Mesenchymal stem cell (in vitro differentiated cells and primary cell): ENCODE measurements around the gene BBS10.

Experiments used
- DNase-seq: peaks from one replicate; pipeline ENCODE4 v3.0.0-alpha.2; 2013
- H2AFZ ChIP-seq: one replicate; pipeline ENCODE4 v1.6.1; 2013; ENCODE audit warnings: low read depth, mild to moderate bottlenecking, control low read depth, inconsistent platforms, low read length, moderate library complexity
- H2AK5ac ChIP-seq: 2 replicates; pipeline ENCODE4 v1.6.1; 2013; ENCODE audit warnings: low read length, moderate library complexity, mild to moderate bottlenecking, inconsistent platforms; ENCODE audit not compliant: severe bottlenecking
- H2BK120ac ChIP-seq: one replicate; pipeline ENCODE4 v1.6.1; 2013; ENCODE audit warnings: low read depth, mild to moderate bottlenecking, inconsistent platforms, low read length, moderate library complexity
- H2BK12ac ChIP-seq, 2 experiments: one replicate each; pipeline ENCODE4 v1.6.1; 2013; ENCODE audit warnings: inconsistent platforms in 2 of 2, low read length in 2 of 2, mild to moderate bottlenecking in 2 of 2, moderate library complexity in 2 of 2, control low read depth in 1 of 2
- H2BK15ac ChIP-seq: one replicate; pipeline ENCODE4 v1.6.1; 2013; ENCODE audit warnings: mild to moderate bottlenecking, low read depth, inconsistent platforms; ENCODE audit not compliant: poor library complexity, severe bottlenecking
- H2BK5ac ChIP-seq: 2 replicates; pipeline ENCODE4 v1.6.1; 2013; ENCODE audit warnings: low read depth, mild to moderate bottlenecking, low read length, control low read depth, inconsistent platforms; ENCODE audit not compliant: poor library complexity, severe bottlenecking
- H3K14ac ChIP-seq, 2 experiments: one replicate each; pipeline ENCODE4 v1.6.1; 2013; ENCODE audit warnings: inconsistent platforms in 2 of 2, low read length in 2 of 2, control low read depth in 1 of 2, mild to moderate bottlenecking in 1 of 2, moderate library complexity in 1 of 2
- H3K18ac ChIP-seq, 2 experiments: one replicate each; pipeline ENCODE4 v1.6.1; 2013; ENCODE audit warnings: inconsistent platforms in 2 of 2, low read length in 2 of 2, control low read depth in 1 of 2, low read depth in 1 of 2, mild to moderate bottlenecking in 1 of 2
- H3K23ac ChIP-seq, 2 experiments: one replicate each; pipeline ENCODE4 v1.6.1; 2013; ENCODE audit warnings: inconsistent platforms in 2 of 2, low read length in 2 of 2, mild to moderate bottlenecking in 2 of 2, moderate library complexity in 2 of 2, control low read depth in 1 of 2
- H3K27ac ChIP-seq: 2 replicates; pipeline ENCODE4 v1.5.1; 2013; ENCODE audit warnings: mild to moderate bottlenecking, moderate library complexity, low read length, control low read depth, inconsistent platforms; ENCODE audit not compliant: poor library complexity, severe bottlenecking
- H3K27me3 ChIP-seq, 2 experiments: 2 replicates each; pipeline versions ENCODE4 v1.6.1 to v1.7.0; 2013; ENCODE audit warnings: low read length in 2 of 2, mild to moderate bottlenecking in 2 of 2, moderate library complexity in 2 of 2, control low read depth in 1 of 2, inconsistent platforms in 1 of 2; ENCODE audit not compliant: control insufficient read depth in 1 of 2, insufficient read depth in 1 of 2
- H3K36me3 ChIP-seq, 2 experiments: 2 replicates each; pipeline versions ENCODE4 v1.6.1 to v1.7.0; 2013; ENCODE audit warnings: low read length in 2 of 2, control low read depth in 1 of 2, inconsistent platforms in 1 of 2, low read depth in 1 of 2, mild to moderate bottlenecking in 1 of 2; ENCODE audit not compliant: insufficient read depth in 2 of 2, control insufficient read depth in 1 of 2
- H3K4ac ChIP-seq, 2 experiments: one replicate each; pipeline ENCODE4 v1.6.1; 2013; ENCODE audit warnings: inconsistent platforms in 2 of 2, low read length in 2 of 2, mild to moderate bottlenecking in 2 of 2, moderate library complexity in 2 of 2, control low read depth in 1 of 2, low read depth in 1 of 2
- H3K4me1 ChIP-seq: 2 replicates; pipeline ENCODE4 v1.6.1; 2013; ENCODE audit warnings: low read depth, low read length, control low read depth; ENCODE audit not compliant: control insufficient read depth, insufficient read depth
- H3K4me2 ChIP-seq: 2 replicates; pipeline ENCODE4 v1.6.1; 2013; ENCODE audit warnings: low read length, mild to moderate bottlenecking, inconsistent platforms; ENCODE audit not compliant: poor library complexity, severe bottlenecking
- H3K4me3 ChIP-seq, 2 experiments: 2 replicates each; pipeline versions ENCODE4 v1.5.1 to v1.7.0; 2013; ENCODE audit warnings: low read length in 2 of 2, mild to moderate bottlenecking in 2 of 2, control low read depth in 1 of 2, low read depth in 1 of 2; ENCODE audit not compliant: insufficient read depth in 1 of 2
- H3K79me1 ChIP-seq: replicated peaks from 2 replicates; pipeline ENCODE4 v1.6.1; 2013; ENCODE audit warnings: mild to moderate bottlenecking, control low read depth, low read length, inconsistent platforms; ENCODE audit not compliant: poor library complexity, severe bottlenecking
- H3K9ac ChIP-seq: 2 replicates; pipeline ENCODE4 v1.7.0; 2013; ENCODE audit warnings: mild to moderate bottlenecking, low read length, moderate library complexity
- H3K9me3 ChIP-seq: 2 replicates; pipeline ENCODE4 v1.7.0; 2013; ENCODE audit warnings: mild to moderate bottlenecking, low read length; ENCODE audit not compliant: control insufficient read depth
- H4K8ac ChIP-seq: one replicate; pipeline ENCODE4 v1.6.1; 2013; ENCODE audit warnings: inconsistent platforms, mild to moderate bottlenecking, low read length, moderate library complexity
- H4K91ac ChIP-seq: one replicate; pipeline ENCODE4 v1.6.1; 2013; ENCODE audit warnings: mild to moderate bottlenecking, low read length, inconsistent platforms
- WGBS: methylation state at CpG from one replicate; pipeline ENCODE4 v1.1.7; 2013; ENCODE audit warnings: mixed read lengths; 5-methylcytosine and 5-hydroxymethylcytosine counted together

BBS10 gene

DNA sequence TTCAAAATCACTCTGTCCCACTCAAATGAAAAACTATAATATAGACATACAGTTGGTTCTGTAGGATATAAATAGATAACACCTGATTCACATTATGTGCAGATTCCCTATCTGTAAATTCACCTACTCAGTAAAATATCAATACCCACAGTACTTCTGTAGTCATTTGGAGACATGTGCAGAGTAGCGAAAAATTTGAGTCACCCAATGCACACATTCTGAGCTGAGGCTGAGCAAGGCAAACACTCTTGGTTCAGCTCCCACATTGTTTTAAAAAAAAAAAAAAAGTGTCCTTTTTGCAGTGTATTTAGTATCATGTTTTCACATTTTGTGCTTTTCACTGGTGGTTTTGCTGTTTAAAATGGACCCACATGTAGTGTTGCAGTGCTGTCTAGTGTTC, 27.3 kb upstream of the BBS10 start:
- Histone ChIP-seq H2AFZ (no peak overlapping the region), H3K23ac (no peak overlapping the region), H3K27me3 (no peaks in the 10 kb centered on the region), H2BK120ac (no peak overlapping the region), H2AK5ac (no peak overlapping the region), H4K8ac (no peak overlapping the region), H3K9ac (no peak overlapping the region), H3K4me1 (peaks cover 2% of the 10 kb centered on the region), H3K79me1 (no peaks in the 10 kb centered on the region), H2BK12ac (no peak overlapping the region), H2BK15ac (no peak overlapping the region), H3K9me3 (no peaks in the 10 kb centered on the region), H3K27ac (peak overlapping the region; percentile 79), H3K4ac (no peak overlapping the region), H2BK5ac (no peak overlapping the region), H3K18ac (no peak overlapping the region), H4K91ac (no peak overlapping the region), H3K14ac (no peak overlapping the region), H3K4me2 (no peak overlapping the region), H3K36me3 (peaks cover 0 to 95% of the 10 kb centered on the region in 2 experiments), H3K4me3 (no peak overlapping the region)
- DNase-seq, result no peak
- WGBS, result 100% methylated on average over 1 of the region's 1 CpG

DNA sequence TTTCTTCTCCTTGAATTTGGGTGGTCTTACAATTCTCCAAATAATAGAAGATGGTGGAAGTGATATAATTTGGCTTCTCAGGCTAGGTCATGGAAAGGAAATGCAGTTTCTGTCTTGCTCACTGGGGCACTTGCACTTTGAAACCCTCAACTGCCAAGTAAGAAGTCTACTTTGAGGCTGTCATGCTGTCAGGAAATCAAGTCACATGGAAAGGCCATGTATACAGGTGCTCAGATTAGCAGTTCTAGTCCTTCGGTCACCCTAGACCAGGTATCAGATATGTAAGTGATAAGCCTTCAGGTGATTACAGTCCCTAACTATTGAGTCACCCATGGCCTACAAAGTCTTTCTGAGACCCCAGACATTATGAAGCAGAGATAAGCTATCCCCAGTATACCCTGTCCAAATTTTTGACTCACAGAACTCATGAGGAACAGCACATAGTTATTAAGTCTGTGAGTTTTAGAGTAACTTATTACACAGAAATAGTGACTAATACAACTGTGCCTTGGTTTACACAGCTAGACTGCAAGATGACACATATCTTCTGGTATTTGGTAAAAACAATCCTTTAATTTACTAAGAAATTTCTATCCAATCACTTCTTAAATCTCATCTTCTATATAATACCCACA, 26.3 kb upstream of the BBS10 start:
- H2BK12ac ChIP-seq, result no peak overlapping the region
- H3K4me1 ChIP-seq, result peaks cover 2% of the 10 kb centered on the region
- H3K4me3 ChIP-seq, result no peak overlapping the region
- H3K9ac ChIP-seq, result peak overlapping the region; percentile 13
- H4K91ac ChIP-seq, result no peak overlapping the region
- no peak for DNase-seq
- H3K4ac ChIP-seq, result no peak overlapping the region
- H2BK120ac ChIP-seq, result no peak overlapping the region
- no peak overlapping the region for H3K14ac ChIP-seq
- no peaks in the 10 kb centered on the region for H3K9me3 ChIP-seq
- no peak overlapping the region for H3K23ac ChIP-seq
- H2BK15ac ChIP-seq, result no peak overlapping the region
- no peak overlapping the region for H4K8ac ChIP-seq
- no peaks in the 10 kb centered on the region for H3K79me1 ChIP-seq
- peak overlapping the region; percentile 5 for H2AK5ac ChIP-seq
- peak overlapping the region; percentile 91 for H3K27ac ChIP-seq
- no peak overlapping the region for H3K18ac ChIP-seq
- no peak overlapping the region for H2BK5ac ChIP-seq
- H3K36me3 ChIP-seq, result peaks cover 0 to 96% of the 10 kb centered on the region in 2 experiments
- 100% methylated on average over 1 of the region's 1 CpG for WGBS
- peak overlapping the region; percentile 44 for H3K4me2 ChIP-seq
- H3K27me3 ChIP-seq, result no peaks in the 10 kb centered on the region
- no peak overlapping the region for H2AFZ ChIP-seq

DNA sequence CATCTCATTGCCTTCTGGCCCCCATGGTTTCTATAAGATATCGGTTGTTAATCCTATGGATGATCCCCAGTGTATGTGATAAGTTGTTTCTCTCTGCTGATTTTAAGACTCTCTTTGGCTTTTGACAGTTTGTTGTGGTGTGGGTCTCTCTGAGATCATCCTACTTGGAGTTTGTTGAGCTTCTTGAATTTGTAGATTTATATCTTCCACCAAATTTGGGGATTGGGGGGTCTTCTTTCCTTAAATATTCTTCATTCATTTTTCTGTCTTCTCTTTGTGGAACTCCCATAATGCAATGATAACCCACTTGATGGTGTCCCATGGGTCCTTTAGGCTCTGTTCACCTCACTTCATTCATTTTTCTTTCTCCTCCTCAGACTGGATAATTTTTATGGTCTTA, 20.0 kb upstream of the BBS10 start:
- Histone ChIP-seq H3K79me1 (peaks cover 2% of the 10 kb centered on the region), H3K18ac (no peak overlapping the region), H2AFZ (no peak overlapping the region), H2BK12ac (no peak overlapping the region), H2AK5ac (no peak overlapping the region), H3K4me3 (no peak overlapping the region), H4K8ac (no peak overlapping the region), H2BK15ac (no peak overlapping the region), H4K91ac (no peak overlapping the region), H3K4ac (no peak overlapping the region), H3K36me3 (peaks cover 6 to 90% of the 10 kb centered on the region in 2 experiments), H3K14ac (no peak overlapping the region), H3K4me2 (no peak overlapping the region), H2BK5ac (no peak overlapping the region), H3K27me3 (no peaks in the 10 kb centered on the region), H3K4me1 (no peaks in the 10 kb centered on the region), H3K9me3 (peaks cover 10% of the 10 kb centered on the region), H3K23ac (no peak overlapping the region), H3K9ac (no peak overlapping the region), H2BK120ac (no peak overlapping the region), H3K27ac (no peak overlapping the region)
- DNase-seq, result no peak
- WGBS, result 100% methylated on average over 1 of the region's 1 CpG

DNA sequence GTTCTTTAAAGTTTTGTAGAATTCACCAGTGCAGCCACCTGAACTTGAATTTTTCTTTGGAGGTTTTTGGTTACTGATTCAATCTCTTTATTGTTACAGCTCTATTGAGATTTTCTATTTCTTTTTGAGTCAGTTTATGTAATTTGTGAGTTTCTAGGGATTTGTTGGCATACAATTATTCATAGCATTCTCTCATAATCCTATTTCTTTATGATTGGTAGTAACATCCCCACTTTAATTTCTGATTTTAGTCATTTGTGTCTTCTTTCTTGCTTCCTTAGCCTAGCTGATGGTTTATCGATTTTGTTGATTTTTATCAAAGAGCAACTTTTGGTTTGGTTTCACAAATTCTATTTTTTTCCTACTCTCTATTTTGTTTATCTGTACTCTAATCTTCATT, 17.9 kb upstream of the BBS10 start:
- Histone ChIP-seq H3K9me3 (peaks cover 10% of the 10 kb centered on the region), H4K91ac (no peak overlapping the region), H3K4me1 (no peaks in the 10 kb centered on the region), H3K36me3 (peaks cover 6 to 74% of the 10 kb centered on the region in 2 experiments), H3K4me2 (no peak overlapping the region), H2BK15ac (no peak overlapping the region), H3K14ac (no peak overlapping the region), H4K8ac (no peak overlapping the region), H2AFZ (no peak overlapping the region), H3K27ac (no peak overlapping the region), H3K23ac (no peak overlapping the region), H2BK12ac (no peak overlapping the region), H3K18ac (no peak overlapping the region), H3K27me3 (no peaks in the 10 kb centered on the region), H3K4me3 (no peak overlapping the region), H2BK120ac (no peak overlapping the region), H2BK5ac (no peak overlapping the region), H2AK5ac (no peak overlapping the region), H3K9ac (no peak overlapping the region), H3K79me1 (peaks cover 8% of the 10 kb centered on the region), H3K4ac (no peak overlapping the region)
- no peak for DNase-seq
- WGBS, result no CpG with 5 or more reads among the region's 1 CpG
